NCI-H2196 (cell line): ENCODE data around the gene BPIFB3.
"Not testable (repeated sequence)": the region's sequence is repeated elsewhere in the genome, so short reads cannot be mapped to it uniquely, and the experiment has no call there.

ENCODE experiments used
- DNase-seq: peaks from one replicate; lab custom pipeline; 2025; ENCODE audit not compliant: unreplicated experiment; lab: John Stamatoyannopoulos, UW

BPIFB3 gene

GRCh38 chr20:33112547-33113386 is 59.1 kb downstream of the BPIFB3 start:
- no peak for DNase-seq

- no peak for DNase-seq
Measured at GRCh38 chr20:33113387-33113908, 59.7 kb downstream of the BPIFB3 start.

GRCh38 chr20:33115501-33115900 is 61.8 kb downstream of the BPIFB3 start:
- not testable (repeated sequence) for DNase-seq

DNA sequence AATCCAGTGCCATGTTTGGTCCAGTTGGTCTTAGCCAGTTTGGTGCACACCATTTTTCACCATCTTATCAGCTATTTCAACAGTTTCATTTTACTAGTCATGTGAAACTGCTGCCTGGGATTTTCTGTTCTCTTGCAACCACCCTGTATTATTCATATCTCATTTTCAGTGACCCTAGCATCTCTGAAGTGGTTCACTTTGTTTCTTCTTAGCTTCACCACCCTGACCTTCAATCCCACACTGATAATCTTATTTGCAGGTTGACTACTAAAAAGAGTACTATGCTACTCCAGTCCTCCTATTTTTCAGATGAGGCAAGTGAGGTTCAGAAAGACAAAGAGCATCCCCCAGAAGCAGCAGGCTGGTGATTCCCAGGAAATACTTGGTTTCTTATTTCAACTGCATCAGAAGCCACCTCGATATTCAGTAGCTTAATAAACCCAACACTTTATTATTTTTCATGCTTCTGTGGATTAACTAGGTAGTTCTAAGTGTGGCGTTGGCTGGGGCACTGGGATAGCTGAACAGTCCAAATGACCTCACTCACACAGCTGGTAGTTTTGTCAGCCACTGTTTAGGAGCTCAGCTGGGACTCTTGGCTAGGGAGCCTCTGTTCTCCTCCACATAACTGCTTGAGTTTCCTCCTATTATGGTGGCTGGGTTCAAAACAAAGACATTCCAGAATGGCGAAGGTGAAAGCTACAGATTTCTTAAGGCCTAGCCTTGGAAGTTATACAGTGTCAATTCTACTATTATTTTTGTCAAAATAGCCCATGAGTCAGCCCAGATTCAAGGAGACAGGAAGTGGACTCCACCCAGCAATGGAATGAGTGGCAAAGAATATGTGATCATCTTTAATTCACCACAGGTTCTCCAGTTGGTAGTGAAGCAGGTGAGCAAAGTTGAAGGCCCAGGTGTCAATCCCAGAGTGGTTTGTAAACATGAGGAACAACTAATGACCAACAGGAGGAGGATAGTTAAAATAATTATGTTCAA is 66.3 kb downstream of the BPIFB3 start:
- no peak for DNase-seq

GRCh38 chr20:33120934-33121333 is 67.2 kb downstream of the BPIFB3 start:
- no peak for DNase-seq

- not testable (repeated sequence) for DNase-seq
Measured at GRCh38 chr20:33122297-33122696, 68.6 kb downstream of the BPIFB3 start.
